ENCODE results near the gene GPRC5C. TPM values are rescaled to one million over a fixed set of nuclear protein-coding genes. Genes with fewer than 3 reads are reported as not detected.

GPRC5C gene
- total RNA-seq, 4 donors from 2014 or later, result 11.5 to 29.0 (median 16.0) TPM

DNA sequence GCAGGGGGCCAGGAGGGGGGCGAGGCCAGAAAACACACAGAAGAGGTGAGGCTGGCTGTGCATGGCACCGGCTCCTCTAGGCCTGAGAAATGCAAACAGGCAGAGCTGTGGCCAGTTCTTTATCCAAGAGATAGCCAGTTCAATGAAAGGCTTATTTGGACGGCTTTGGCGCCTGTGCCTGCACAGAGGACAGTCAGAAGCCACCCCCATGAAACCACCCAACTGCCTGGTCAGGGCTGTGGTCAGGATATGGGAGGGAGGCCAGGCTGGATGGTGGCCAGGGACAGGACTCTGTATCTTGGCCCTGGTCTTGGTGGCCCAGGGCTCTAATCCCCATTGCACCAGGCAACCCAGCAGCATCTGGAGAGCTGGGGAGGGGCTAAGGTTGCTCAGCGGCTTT, 24.5 kb upstream of the GPRC5C start:
- TF ChIP-seq, protein P1, sequence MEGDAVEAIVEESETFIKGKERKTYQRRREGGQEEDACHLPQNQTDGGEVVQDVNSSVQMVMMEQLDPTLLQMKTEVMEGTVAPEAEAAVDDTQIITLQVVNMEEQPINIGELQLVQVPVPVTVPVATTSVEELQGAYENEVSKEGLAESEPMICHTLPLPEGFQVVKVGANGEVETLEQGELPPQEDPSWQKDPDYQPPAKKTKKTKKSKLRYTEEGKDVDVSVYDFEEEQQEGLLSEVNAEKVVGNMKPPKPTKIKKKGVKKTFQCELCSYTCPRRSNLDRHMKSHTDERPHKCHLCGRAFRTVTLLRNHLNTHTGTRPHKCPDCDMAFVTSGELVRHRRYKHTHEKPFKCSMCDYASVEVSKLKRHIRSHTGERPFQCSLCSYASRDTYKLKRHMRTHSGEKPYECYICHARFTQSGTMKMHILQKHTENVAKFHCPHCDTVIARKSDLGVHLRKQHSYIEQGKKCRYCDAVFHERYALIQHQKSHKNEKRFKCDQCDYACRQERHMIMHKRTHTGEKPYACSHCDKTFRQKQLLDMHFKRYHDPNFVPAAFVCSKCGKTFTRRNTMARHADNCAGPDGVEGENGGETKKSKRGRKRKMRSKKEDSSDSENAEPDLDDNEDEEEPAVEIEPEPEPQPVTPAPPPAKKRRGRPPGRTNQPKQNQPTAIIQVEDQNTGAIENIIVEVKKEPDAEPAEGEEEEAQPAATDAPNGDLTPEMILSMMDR (IDR thresholded peaks at IDR 0.05), result no peak
- DNase-seq (ENCODE audit: low spot score), result no peak
- ATAC-seq (ENCODE audit: low FRiP score), result no peak

DNA sequence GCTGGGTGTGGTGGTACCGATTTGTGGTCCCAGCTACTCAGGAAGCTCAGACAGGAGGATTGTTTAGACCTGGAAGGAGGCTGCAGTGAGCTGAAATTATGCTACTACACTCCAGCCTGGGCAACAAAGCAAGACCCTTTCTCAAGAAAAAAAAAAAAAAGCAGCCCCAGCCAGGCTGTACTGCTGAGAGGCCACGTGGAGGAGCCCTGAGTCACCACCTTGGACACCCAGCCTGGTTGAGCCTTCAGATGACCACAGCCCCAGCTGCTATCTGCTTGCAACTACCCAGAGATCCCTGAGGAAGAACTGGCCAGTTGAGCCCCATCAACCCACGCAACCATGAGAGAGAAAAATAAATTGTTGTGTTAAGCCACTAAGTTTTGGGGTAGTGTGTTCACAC, 23.6 kb upstream of the GPRC5C start:
- DNase-seq (ENCODE audit: low spot score) (no peak), ATAC-seq (ENCODE audit: low FRiP score) (no peak)
- TF ChIP-seq, protein P1 (IDR thresholded peaks at IDR 0.05), result no peak

DNA sequence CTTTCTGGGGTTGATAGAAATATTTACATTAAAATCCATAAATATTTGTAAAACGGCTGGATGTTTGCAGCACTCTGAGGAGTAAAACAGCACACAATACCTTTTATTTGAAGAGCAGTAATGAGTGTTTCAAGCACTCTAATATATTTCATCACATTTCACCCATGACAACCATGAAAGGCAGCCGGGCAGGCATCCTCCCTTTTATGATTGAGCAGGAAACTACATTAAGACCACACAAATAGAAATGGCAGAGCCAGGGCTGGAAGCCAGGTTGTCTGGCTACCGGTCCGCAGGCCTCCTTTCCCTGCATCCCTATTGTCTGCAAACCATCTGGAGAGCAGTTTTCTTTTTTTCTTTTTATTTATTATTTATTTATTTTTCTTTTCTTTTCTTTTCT, 23.1 kb upstream of the GPRC5C start:
- TF ChIP-seq, protein P1 (IDR thresholded peaks at IDR 0.05), result no peak
- no peak for ATAC-seq (ENCODE audit: low FRiP score)

DNA sequence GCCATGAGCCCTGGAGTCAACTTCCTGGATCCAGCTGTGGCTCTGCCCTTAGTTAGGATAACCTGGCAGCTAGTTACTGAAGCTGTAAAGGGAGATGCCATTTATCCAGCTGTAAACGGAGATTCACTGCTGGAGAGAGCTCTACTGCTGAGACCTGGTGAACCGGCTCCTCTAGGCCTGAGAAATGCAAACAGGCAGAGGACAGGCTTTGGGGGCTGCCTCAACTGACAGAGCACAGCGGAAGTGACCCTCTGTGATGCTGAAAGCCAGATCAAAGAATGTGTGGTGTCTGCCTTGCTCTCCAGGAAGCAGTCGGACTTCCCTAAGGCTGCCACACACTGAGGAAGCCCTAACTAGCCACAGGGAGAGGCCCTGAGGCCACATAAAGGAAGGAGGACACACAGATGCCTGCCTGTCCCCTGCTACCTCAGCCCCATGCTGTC, 21.9 kb upstream of the GPRC5C start:
- TF ChIP-seq, protein P1 (IDR thresholded peaks at IDR 0.05), result no peak
- no peak for ATAC-seq (ENCODE audit: low FRiP score)
- no peak for DNase-seq (ENCODE audit: low spot score)

More for the DNA sequence above, 23.1 kb upstream of the GPRC5C start:
- DNase-seq (ENCODE audit: low spot score), result no peak

DNA sequence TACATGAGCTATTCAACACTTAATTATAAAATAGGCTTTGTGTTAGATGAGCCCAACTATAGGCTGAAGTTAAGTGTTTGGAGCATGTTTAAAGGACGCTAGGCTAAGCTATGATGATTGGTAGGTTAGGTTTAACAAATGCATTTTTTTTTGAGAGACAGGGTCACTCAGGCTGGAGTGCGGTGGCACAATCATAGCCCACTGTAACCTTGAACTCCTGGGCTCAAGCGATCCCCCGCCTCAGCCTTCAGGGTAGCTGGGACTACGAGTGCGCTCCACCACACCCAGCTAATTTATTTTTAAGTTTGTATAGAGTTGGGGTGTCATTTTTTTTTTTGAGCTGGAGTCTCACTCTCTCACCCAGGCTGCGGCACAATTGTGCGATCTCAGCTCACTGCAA, 19.3 kb upstream of the GPRC5C start:
- TF ChIP-seq, protein P1 (IDR thresholded peaks at IDR 0.05), result no peak
- ATAC-seq (ENCODE audit: low FRiP score) (no peak), DNase-seq (ENCODE audit: low spot score) (no peak)

DNA sequence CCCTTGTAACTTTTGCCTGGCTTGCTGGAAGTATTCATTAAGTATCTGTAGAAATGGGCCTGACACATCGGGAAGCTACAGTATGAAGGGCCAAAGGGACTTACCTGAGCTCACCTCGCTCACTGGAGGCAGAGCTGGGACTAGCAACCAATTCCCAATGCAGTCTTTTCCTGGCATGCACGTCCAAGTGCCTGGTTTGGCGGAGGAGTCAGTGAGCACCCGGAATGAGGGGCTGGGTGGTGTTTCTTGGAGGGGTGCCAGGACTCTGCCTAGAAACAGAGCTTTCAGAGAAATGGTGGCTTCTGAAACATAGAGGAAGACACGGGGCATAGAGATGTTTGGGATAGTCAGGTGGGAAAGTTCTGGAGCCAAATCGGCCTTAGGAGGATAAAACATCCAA, 18.4 kb upstream of the GPRC5C start:
- TF ChIP-seq, protein P1 (IDR thresholded peaks at IDR 0.05), result no peak
- no peak for DNase-seq (ENCODE audit: low spot score)
- ATAC-seq (ENCODE audit: low FRiP score), result no peak

DNA sequence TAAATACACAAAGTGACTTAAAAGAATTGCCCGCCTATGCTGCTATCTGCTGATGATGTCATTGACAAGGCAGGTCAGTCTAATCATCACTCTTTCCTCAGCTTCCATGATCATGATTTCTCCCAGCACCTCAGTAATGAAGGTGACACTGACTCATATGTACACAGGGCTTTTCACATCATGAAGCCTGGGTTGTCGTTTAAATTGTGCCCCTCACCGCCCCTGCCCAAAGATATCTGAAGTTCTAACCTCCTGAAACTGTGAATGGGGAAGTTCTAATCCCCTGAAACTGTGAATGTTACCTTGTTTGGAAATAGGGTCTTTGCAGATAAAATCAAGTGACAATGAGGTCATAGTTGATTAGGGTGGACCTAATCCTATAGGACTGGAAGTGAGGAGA, 17.4 kb upstream of the GPRC5C start:
- DNase-seq (ENCODE audit: low spot score) (no peak), ATAC-seq (ENCODE audit: low FRiP score) (no peak)
- TF ChIP-seq, protein P1 (IDR thresholded peaks at IDR 0.05), result no peak
